Activated T-helper 1 cell treated with anti-CD3 and anti-CD28 coated beads, Interleukin-2, amount 50 U/mL, for 16 hours (primary cell): Measurements from ENCODE around the gene PECR.
"Not testable (repeated sequence)": the region's sequence is repeated elsewhere in the genome, so short reads cannot be mapped to it uniquely, and the experiment has no call there.

Experiments
- DNase-seq, 2 donors: peaks; one replicate each; pipeline ENCODE4 v3.0.0-alpha.2; 2020; ENCODE audit warnings: low read depth in 1 of 2, low spot score in 1 of 2

PECR gene

DNA sequence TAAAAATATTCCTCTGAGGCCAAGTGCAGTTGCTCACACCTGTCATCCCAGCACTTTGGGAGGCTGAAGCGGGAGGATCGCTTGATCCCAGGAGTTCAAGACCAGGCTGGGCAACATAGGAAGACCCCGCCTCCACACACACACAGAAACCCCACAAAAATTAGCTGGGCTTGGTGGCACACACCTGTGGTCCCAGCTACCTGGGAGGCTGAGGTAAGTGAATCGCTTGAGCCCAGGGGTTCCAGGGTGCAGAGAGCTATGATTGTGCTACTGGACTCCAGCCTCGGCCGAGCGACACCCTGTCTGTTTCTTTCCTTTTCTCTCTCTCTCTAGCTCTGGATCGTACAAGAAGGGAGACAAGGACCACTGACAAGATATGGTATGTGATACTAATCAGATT lies 25.7 kb upstream of the PECR start:
- DNase-seq, result no peak

DNA sequence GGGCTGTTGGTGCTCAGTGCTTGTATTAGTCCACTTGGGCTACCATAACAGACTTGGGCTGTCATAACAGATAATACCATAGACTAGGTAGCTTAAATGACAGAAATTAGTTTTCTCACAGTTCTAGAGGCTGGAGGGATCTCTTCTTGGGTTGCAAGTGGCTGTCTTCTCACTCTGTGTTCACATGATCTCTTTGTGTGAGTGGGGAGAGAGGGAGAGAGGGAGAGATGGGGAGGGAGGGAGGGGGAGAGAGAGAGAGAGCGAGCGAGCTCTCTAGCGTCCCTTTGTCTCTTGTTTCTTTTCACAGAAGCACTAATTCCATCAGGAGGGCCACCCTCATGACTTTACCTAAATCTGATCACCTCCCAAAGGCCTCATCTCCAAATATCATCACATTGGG lies 23.1 kb upstream of the PECR start:
- DNase-seq, result no peak

GRCh38 chr2:216103213-216103612 lies 21.6 kb upstream of the PECR start:
- no peak for DNase-seq

DNA sequence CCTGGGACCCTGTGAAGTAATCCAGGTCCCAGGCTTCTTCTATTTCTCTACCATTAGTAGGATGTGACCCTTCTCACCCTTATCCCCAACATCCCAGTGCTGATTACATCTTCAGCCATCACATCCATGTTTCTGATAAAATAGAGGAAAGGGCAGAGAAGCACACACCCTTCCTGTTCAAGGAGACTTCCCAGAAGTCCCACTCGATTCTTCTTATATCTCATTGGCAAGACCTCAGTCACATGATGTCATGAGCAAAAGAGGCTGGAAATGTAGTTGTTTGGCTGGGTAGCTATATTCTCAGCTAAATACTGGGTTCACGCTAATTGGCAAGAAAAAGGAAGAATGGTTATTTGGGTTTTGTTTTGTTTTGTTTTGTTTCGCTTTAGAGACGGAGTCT lies 19.5 kb upstream of the PECR start:
- DNase-seq, result no peak

GRCh38 chr2:216098421-216099334 lies 17.1 kb upstream of the PECR start:
- no peak for DNase-seq

GRCh38 chr2:216094701-216095100 lies 13.1 kb upstream of the PECR start:
- DNase-seq, result no peak

GRCh38 chr2:216092646-216093045 lies 11.0 kb upstream of the PECR start:
- DNase-seq, result no peak

DNA sequence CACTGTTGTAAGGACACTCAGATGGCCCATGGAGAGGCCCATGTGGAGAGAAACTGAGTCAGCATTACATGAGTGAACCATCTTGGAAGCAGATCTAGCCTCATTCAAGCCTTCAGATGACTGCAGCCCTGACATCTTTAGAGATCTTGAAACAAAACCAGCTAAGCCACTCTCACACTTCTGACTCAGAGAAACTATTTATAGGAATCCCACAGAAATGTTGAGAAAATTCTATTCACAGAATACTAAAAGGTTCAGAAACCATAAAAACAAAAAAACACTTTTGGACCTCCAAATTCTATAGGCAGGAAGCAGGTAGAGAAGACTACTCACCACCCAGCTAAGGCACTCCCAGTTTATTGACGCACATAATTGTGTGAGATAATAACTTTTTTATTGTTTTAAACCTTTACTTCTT lies 8.8 kb upstream of the PECR start:
- DNase-seq, result no peak

GRCh38 chr2:216086207-216086893 lies 4.7 kb upstream of the PECR start:
- DNase-seq, result no peak

DNA sequence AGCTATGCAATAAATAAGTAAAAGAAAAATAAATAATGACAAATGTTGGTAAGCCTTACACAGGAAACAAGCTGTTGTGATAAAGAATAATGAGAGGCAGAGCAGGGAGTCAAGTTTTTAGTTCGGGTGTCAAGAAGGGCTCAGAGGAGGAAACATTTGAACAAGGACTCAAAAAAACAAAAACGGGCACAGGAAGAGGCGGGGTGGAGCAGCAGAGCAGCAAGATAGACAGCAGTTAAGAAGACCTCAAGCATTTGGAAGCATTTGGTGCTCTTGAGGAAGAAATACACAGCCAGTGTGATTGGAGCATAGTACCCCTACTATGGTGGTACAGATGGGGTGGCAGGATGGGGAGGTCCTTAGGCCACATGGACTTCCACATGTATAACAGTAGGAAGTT lies 2.9 kb upstream of the PECR start:
- DNase-seq, result no peak

DNA sequence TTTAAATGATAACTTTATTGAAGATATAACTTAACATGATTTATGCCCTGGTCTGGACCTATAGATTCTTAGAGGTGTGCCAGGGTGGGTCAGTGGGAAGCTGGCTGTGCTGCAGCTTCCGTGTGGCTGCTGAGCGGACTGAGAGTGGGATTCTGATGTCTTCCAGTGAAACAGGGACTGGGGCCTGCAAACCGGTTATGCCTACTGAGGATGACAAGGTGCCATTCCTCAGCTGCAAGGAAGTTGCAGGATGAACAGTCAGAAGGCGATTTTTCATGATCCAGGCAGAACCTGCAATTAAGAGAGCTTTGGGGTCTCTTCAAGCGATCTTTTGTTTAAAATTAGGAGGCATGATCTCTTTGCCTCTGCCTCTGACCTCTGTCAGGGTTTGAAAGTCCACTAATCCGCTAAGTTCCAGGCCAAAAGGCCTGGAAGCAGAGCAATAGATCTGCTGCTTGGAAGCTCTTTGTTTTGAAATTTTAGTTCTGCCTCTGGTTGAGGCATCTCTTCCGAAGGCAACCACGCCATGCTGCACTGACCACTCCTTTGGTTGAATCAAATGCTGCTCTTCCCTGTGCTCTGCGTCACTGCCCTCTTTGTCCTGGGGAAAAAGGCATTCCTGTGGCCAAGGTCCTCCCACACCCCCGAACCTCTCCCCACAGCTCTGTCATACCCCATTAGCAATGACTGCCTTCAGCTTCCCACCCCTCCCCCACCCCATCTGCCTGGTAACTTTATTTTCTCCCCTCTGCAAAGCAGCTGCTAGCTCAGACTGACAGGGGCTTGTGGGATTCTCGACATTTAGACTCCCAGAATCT lies 2.1 kb upstream of the PECR start:
- DNase-seq, result no peak

DNA sequence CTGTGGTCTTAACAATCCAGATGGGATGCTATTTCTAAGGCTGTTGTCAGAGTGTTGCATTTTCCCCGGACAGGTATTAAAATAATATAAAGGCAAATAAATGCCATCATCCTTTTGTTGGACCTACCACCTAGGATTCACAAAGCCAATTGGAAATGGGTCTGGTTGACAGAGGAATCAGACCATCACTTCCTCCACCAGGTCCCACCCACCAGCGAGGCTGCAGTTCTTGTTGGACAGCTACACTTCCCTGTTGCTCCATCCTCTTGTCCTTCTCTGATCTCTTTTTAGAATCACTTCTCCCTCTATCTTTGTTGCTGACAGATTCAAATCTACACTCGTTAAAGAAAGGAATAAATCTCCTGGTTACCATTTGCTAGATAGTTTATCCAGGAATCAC lies 1.2 kb upstream of the PECR start:
- no peak for DNase-seq

DNA sequence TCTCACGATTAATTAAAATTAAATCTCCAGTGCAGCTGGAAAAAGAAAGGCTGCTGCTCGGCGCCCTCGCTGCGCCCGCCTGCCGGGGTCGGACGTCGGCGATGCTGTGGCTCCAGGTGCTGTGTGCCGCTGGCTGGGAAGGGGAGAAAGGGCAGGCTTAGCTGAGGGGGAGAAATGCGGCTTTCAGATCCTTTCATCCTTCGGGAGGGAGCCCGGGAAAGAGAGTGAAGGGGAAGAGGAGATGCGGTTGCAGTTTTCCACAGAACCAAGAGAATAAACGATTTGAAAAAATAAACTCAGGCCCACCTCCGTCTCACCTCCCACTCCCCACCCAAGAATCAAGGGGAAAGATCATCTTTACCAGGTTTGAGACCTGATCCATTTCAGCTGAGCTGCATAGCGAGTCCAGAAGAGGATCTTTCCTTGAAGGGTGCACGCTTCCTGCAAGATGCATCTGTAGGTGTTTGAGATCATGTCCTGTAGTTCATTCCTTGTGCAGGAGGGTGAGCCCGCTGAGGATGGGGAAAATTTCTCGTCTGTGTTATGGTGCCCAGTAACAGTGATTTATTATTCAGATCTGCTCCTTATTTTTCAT lies 605 bp upstream of the PECR start:
- no peak for DNase-seq

DNA sequence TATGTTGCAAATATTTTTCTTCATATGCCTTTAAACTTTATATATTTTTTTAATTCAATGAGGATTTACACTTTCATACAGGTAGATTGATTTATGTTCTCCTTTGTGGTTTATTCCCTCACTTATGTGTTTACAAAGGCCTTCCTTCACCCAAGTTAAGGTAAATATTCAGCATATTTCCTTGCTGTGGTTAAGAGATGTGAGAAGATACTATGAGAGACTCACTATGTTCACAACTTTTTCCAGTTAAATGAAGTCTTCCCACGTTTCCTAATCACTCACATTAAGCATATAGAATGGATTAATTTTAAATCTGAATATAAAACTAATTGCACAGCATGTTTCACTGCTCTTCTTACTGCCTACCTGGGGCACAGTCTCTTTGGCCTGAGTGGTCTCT lies 597 bp downstream of the PECR start:
- no peak for DNase-seq

DNA sequence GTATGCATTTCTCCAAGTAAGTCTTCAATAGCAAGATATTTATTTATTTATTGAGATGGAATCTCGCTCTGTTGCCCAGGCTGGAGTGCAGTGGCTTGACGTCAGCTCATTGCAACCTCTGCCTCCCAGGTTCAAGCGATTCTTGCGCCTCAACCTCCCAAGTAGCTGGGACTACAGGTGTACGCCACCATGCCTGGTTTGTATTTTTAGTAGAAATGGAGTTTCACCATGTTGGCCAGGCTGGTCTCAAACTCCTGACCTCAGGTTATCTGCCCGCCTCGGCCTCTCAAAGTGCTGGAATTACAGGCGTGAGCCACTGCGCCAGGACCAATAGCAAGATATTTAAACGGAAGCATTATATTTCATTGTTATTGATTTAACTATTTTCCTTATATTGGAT lies 1.6 kb downstream of the PECR start:
- DNase-seq, result not testable (repeated sequence)

DNA sequence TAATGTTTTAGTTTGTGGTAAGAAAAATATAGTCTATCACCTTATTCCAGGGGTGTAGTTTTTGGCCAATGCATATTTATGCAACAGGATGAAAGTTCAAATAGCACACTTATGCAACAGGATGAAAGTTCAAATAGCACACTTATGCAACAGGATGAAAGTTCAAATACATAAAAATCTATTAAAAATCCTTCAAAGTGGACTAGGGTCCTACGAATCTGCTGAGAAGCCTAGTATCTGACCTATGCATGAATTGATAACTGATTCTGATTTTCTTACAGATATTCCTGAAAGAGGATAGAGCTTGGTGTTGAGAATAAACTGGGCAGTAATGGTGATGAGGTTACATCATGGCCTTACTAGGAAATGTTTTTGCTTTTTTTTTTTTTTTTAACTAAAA lies 2.8 kb downstream of the PECR start:
- DNase-seq, result no peak

- DNase-seq, result no peak
Measured at GRCh38 chr2:216075510-216076485, 5.8 kb downstream of the PECR start.

GRCh38 chr2:216074794-216075193 lies 6.8 kb downstream of the PECR start:
- DNase-seq, result no peak

GRCh38 chr2:216074380-216074779 lies 7.2 kb downstream of the PECR start:
- DNase-seq, result no peak

DNA sequence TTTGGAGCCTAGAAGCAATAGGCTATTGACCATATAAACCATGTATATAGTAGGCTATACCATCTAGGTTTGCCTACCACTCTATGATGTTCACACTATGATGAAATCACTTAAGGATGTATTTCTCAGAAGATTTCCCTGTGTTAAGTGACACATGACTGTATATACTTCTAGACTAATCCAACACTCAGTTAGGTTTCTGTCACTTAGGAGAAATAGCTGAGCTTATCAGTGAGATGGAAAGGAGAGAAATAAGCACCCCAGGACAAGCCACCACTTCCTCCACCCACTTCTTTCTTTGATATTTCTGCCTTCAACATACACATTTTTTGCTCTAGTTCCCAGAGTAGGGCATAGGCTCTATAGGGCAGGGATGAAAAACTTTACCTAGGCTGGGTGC lies 7.8 kb downstream of the PECR start:
- DNase-seq, result no peak
